Liver (tissue), 9 donors: ENCODE measurements around the gene ANAPC7. TPM values are rescaled to one million over a fixed set of nuclear protein-coding genes. Genes with fewer than 3 reads are reported as not detected.
A peak's percentile ranks its signal among the peaks of the same experiment; 100 is the strongest.
"Not testable (repeated sequence)": the region's sequence is repeated elsewhere in the genome, so short reads cannot be mapped to it uniquely, and the experiment has no call there.

Source experiments
- DNase-seq: peaks from one replicate; pipeline ENCODE4 v3.0.0-alpha.2; 2017; ENCODE audit warnings: low spot score
- H3K27ac ChIP-seq, 2 donors: one replicate each; pipeline ENCODE4 v1.7.0; 2013; ENCODE audit warnings: inconsistent platforms in 2 of 2, low read length in 2 of 2, control low read depth in 1 of 2, low read depth in 1 of 2, mild to moderate bottlenecking in 1 of 2
- H3K27me3 ChIP-seq, 4 donors: one replicate each; pipeline versions ENCODE4 v1.6.1 to v1.7.0; 2013; ENCODE audit warnings: low read length in 3 of 4, inconsistent platforms in 1 of 4, mild to moderate bottlenecking in 1 of 4, moderate library complexity in 1 of 4; ENCODE audit not compliant: control insufficient read depth in 4 of 4, insufficient read depth in 4 of 4
- H3K36me3 ChIP-seq, 4 donors: one replicate each; pipeline versions ENCODE4 v1.6.1 to v1.7.0; 2013; ENCODE audit warnings: low read length in 3 of 4, mild to moderate bottlenecking in 3 of 4, low read depth in 1 of 4, moderate library complexity in 1 of 4; ENCODE audit not compliant: control insufficient read depth in 4 of 4, insufficient read depth in 3 of 4
- H3K4me1 ChIP-seq, 4 donors: one replicate each; pipeline versions ENCODE4 v1.6.1 to v1.7.0; 2013; ENCODE audit warnings: low read length in 3 of 4, mild to moderate bottlenecking in 3 of 4, moderate library complexity in 1 of 4; ENCODE audit not compliant: control insufficient read depth in 4 of 4, insufficient read depth in 4 of 4
- H3K4me3 ChIP-seq, 3 donors: one replicate each; pipeline versions ENCODE4 v1.6.1 to v1.7.0; 2013; ENCODE audit warnings: low read length in 3 of 3, control low read depth in 1 of 3, low read depth in 1 of 3, mild to moderate bottlenecking in 1 of 3
- H3K9ac ChIP-seq, 2 donors: one replicate each; pipeline ENCODE4 v1.7.0; 2013; ENCODE audit warnings: low read length in 2 of 2, mild to moderate bottlenecking in 2 of 2, moderate library complexity in 2 of 2, control low read depth in 1 of 2, low read depth in 1 of 2
- H3K9me3 ChIP-seq, 4 donors: one replicate each; pipeline versions ENCODE4 v1.6.1 to v1.7.0; 2013; ENCODE audit warnings: low read length in 3 of 4; ENCODE audit not compliant: control insufficient read depth in 4 of 4
- CTCF ChIP-seq: fragments of 150-350 bp; IDR thresholded peaks from 2 replicates; pipeline ENCODE4 v1.5.1; 2017; ENCODE audit warnings: improper control_type of control experiment, low read depth, low read length; ENCODE audit not compliant: missing input control
- FOXA1 ChIP-seq: IDR thresholded peaks from 2 replicates; pipeline ENCODE4 v1.6.1; 2016; ENCODE audit warnings: antibody characterized with exemption
- FOXA2 ChIP-seq: IDR thresholded peaks from 2 replicates; pipeline ENCODE4 v1.6.1; 2016; ENCODE audit warnings: antibody characterized with exemption
- GABPA ChIP-seq, 2 donors: IDR thresholded peaks in 1 of 2; conservative IDR thresholded peaks in 1 of 2; 2 replicates each; pipeline ENCODE4 v1.6.1; 2016; ENCODE audit warnings: antibody characterized with exemption in 2 of 2, mild to moderate bottlenecking in 1 of 2, moderate library complexity in 1 of 2
- HNF4A ChIP-seq, 2 donors: conservative IDR thresholded peaks; 2 replicates each; pipeline ENCODE4 v1.6.1; 2016; ENCODE audit warnings: antibody characterized with exemption in 2 of 2, mild to moderate bottlenecking in 2 of 2
- HNF4G ChIP-seq: IDR thresholded peaks from 2 replicates; pipeline ENCODE4 v1.6.1; 2016; ENCODE audit warnings: antibody characterized with exemption
- NR2F2 ChIP-seq: IDR thresholded peaks from 2 replicates; pipeline ENCODE4 v1.6.1; 2016; ENCODE audit warnings: antibody characterized with exemption
- whole genome bisulfite sequencing: extraction: QIAGEN DNeasy Blood & Tissue Kit; methylation state at CpG from one replicate; pipeline ENCODE4 v1.1.7; 2013; 5-methylcytosine and 5-hydroxymethylcytosine counted together
- polyA plus RNA-seq, 2 donors: library from polyadenylated mRNA; stranded (reverse) in 1 of 2; unstranded in 1 of 2; fragments of 200-250 nt in 1 of 2; fragments of >200 nt in 1 of 2; fragmentation: Nextera tagmentation in 1 of 2; extraction: Ambion mirVana in 1 of 2; gene quantifications; one replicate each; pipeline versions ENCODE4 v1.2.1 to v1.2.3, GENCODE V29; 2013 to 2015
- total RNA-seq, 2 donors: library from RNA; depleted of rRNA; stranded (reverse); fragments of >200 nt; gene quantifications; one replicate each; pipeline ENCODE4 v1.2.3, GENCODE V29; 2014
- TF ChIP-seq, protein P1 (sequence below): IDR thresholded peaks from 2 replicates; pipeline ENCODE4 v1.6.1; 2016; ENCODE audit warnings: antibody characterized with exemption
- donor health status: healthy.
- donor health status: healthy.
- donor health status: healthy.
- donor health status: healthy.
- donor health status: healthy.

The ANAPC7 gene
- total and polyA plus RNA-seq, 4 donors, result 11.4 to 21.1 (median 16.3) TPM

DNA sequence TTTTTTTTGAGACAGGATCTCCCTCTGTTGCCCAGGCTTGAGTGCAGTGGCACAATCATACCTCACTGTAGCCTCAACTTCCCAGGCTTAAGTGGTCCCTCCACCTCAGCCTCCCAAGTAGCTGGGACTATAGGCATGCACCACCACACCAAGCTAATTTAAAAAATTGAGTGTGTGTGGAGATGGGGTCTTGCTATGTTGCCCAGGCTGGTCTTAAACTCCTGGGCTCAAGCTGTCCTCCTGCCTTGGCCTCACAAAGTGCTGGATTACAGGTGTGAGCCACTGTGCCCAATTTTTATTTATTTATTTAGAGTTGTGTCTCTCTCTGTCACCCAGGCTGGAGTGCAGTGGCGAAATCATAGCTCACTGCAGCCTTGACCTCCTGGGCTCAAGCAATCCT is 17.1 kb upstream of the ANAPC7 start:
- H3K36me3 ChIP-seq, H3K27me3 ChIP-seq, H3K27ac ChIP-seq, H3K4me3 ChIP-seq, H3K9me3 ChIP-seq, H3K4me1 ChIP-seq, H3K9ac ChIP-seq, DNase-seq: not testable (repeated sequence)
- 88% methylated on average over 1 of the region's 1 CpG for WGBS

GRCh38 chr12:110417113-110417512 is 13.6 kb upstream of the ANAPC7 start:
- WGBS, result 86% methylated on average over 3 of the region's 3 CpGs
- H3K4me1 ChIP-seq, H3K4me3 ChIP-seq, H3K9me3 ChIP-seq, H3K27me3 ChIP-seq, H3K9ac ChIP-seq, H3K36me3 ChIP-seq, H3K27ac ChIP-seq, DNase-seq: not testable (repeated sequence)

- 89% methylated on average over 6 of the region's 6 CpGs for WGBS
- H3K4me3 ChIP-seq, H3K9ac ChIP-seq, H3K27ac ChIP-seq, H3K4me1 ChIP-seq, DNase-seq, H3K9me3 ChIP-seq, H3K36me3 ChIP-seq, H3K27me3 ChIP-seq: not testable (repeated sequence)
These were observed 6.6 kb upstream of the ANAPC7 start for GRCh38 chr12:110410086-110410485.

GRCh38 chr12:110405126-110405662 is 1.7 kb upstream of the ANAPC7 start:
- H3K4me1 ChIP-seq, result not testable (repeated sequence)

DNA sequence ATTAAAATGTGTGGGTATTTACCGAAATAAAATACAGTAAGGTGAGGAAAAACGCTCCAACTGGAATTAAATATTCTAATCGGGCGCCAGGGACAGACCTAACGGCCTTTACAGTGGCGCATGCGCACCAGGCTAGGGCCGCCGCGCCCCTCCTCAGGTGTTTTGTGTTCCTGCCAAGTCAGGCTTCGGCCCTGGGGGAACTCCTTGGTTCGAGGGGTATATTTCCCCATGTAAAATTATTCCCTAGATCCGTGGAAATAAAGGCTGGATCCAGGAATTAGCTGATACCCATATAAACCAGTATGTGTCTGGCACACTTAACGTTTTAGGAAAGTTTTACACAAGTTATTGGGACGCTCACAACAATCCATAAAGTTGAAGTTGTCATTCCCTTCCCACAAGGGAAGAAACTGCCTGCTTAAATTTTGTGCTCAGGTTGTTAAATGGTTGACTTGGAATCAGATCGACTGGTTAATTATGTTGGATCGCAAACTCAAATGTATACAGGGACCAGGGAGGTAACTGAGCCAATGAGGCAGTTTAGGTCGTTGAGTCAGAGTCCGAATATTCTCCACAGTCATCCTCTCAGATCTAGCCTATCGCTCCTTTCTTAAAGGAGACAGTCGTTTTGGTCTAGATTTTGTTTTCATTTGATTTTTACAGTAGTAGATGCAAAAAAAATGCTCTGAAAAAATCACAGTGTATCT is 621 bp upstream of the ANAPC7 start:
- peak overlapping the region; percentile 87 to 99 (median 96) for H3K4me3 ChIP-seq
- WGBS, result 23% methylated on average over 21 of the region's 21 CpGs
- peaks cover 0 to 2% (median 0%) of the 10 kb centered on the region in 4 donors for H3K36me3 ChIP-seq
- peak; percentile 78 for DNase-seq
- no peaks in the 10 kb centered on the region for H3K9me3 ChIP-seq
- no peak for TF ChIP-seq CTCF
- TF ChIP-seq FOXA2, result no peak
- TF ChIP-seq FOXA1, result no peak
- TF ChIP-seq HNF4G, result no peak
- no peak for TF ChIP-seq HNF4A (conservative IDR thresholded peaks at IDR 0.05)
- no peak for TF ChIP-seq GABPA (IDR thresholded peaks at IDR 0.05 in 1 of 2, conservative IDR thresholded peaks at IDR 0.05 in 1 of 2)
- TF ChIP-seq NR2F2, result no peak
- TF ChIP-seq, protein P1, sequence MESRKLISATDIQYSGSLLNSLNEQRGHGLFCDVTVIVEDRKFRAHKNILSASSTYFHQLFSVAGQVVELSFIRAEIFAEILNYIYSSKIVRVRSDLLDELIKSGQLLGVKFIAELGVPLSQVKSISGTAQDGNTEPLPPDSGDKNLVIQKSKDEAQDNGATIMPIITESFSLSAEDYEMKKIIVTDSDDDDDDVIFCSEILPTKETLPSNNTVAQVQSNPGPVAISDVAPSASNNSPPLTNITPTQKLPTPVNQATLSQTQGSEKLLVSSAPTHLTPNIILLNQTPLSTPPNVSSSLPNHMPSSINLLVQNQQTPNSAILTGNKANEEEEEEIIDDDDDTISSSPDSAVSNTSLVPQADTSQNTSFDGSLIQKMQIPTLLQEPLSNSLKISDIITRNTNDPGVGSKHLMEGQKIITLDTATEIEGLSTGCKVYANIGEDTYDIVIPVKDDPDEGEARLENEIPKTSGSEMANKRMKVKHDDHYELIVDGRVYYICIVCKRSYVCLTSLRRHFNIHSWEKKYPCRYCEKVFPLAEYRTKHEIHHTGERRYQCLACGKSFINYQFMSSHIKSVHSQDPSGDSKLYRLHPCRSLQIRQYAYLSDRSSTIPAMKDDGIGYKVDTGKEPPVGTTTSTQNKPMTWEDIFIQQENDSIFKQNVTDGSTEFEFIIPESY, result no peak
- H3K4me1 ChIP-seq, result peaks cover 2 to 9% (median 6%) of the 10 kb centered on the region in 4 donors
- peak overlapping the region; percentile 86 to 100 for H3K9ac ChIP-seq
- no peaks in the 10 kb centered on the region for H3K27me3 ChIP-seq
- peak overlapping the region; percentile 96 to 99 for H3K27ac ChIP-seq

More at GRCh38 chr12:110405126-110405662, 1.7 kb upstream of the ANAPC7 start:
- WGBS, result 92% methylated on average over 16 of the region's 16 CpGs
- H3K27ac ChIP-seq, DNase-seq, H3K36me3 ChIP-seq, H3K4me3 ChIP-seq, H3K27me3 ChIP-seq, H3K9me3 ChIP-seq, H3K9ac ChIP-seq: not testable (repeated sequence)
